ENCODE results near the gene TUBA3C. TPM values are rescaled to one million over a fixed set of nuclear protein-coding genes. Genes with fewer than 3 reads are reported as not detected.

Gene TUBA3C
- total and polyA plus RNA-seq, 2 donors from 2014 or later: not detected

DNA sequence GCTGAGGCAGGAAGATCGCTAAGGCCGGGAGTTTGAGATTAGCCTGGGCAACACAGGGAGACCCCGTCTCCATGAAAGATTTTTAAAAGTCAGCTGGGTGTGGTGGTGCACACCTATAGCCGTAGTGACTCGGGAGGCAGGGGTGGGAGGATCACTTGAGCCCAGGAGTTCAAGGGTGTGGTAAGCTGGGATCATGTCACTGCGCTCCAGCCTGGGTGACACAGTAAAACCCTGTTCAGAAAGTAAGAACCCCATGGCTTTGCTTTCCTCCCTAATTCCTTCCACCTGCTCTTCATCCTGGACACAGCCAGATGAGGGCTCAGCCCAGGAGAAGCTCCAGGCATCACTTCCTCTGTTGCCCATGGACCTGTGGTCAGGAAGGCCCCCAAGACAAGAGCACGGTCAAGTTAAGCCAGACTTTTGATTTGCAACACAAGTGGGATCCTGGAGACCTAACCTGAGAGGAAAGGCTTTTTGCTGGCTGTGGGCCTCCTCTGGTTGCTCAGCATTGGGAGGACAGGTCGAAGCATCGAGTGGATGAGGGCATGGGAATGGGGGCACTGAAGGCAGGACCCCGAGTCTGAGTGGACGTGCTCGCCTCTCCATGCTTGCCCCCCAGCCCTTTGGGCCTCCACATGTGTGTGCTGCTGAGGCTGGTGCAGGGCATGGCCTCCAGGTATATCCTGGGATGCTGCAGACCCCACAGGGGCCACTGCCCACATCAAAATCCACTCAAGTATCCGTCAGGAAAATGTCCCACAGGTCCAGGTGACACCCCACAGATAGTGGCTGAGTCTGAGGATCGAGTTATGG lies 25.4 kb downstream of the TUBA3C start:
- Histone ChIP-seq H3K27ac (ENCODE audit: low read depth in 2 of 2, low read length in 2 of 2) (no peak overlapping the region), H3K4me1 (ENCODE audit: control insufficient read depth in 2 of 3, insufficient read depth in 2 of 3, low read depth in 1 of 3, low read length in 3 of 3) (no peaks in the 10 kb centered on the region), H3K36me3 (ENCODE audit: control insufficient read depth in 2 of 3, insufficient read depth in 3 of 3, low read length in 3 of 3) (no peaks in the 10 kb centered on the region), H3K27me3 (ENCODE audit: control insufficient read depth, insufficient read depth, low read length) (no peaks in the 10 kb centered on the region), H3K4me3 (ENCODE audit: low read length in 3 of 3) (no peak overlapping the region), H3K9ac (ENCODE audit: low read length in 3 of 3) (no peak overlapping the region), H3K9me3 (ENCODE audit: control insufficient read depth in 2 of 3, insufficient read depth in 1 of 3, low read length in 3 of 3) (no peaks in the 10 kb centered on the region)
- no peak for DNase-seq
- TF ChIP-seq, protein P1, sequence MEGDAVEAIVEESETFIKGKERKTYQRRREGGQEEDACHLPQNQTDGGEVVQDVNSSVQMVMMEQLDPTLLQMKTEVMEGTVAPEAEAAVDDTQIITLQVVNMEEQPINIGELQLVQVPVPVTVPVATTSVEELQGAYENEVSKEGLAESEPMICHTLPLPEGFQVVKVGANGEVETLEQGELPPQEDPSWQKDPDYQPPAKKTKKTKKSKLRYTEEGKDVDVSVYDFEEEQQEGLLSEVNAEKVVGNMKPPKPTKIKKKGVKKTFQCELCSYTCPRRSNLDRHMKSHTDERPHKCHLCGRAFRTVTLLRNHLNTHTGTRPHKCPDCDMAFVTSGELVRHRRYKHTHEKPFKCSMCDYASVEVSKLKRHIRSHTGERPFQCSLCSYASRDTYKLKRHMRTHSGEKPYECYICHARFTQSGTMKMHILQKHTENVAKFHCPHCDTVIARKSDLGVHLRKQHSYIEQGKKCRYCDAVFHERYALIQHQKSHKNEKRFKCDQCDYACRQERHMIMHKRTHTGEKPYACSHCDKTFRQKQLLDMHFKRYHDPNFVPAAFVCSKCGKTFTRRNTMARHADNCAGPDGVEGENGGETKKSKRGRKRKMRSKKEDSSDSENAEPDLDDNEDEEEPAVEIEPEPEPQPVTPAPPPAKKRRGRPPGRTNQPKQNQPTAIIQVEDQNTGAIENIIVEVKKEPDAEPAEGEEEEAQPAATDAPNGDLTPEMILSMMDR (IDR thresholded peaks at IDR 0.05; ENCODE audit: borderline replicate concordance, extremely low read depth, insufficient read depth): no peak
- intact Hi-C loops (cut with DNase I): no loop called here
- no peak for FAIRE-seq

DNA sequence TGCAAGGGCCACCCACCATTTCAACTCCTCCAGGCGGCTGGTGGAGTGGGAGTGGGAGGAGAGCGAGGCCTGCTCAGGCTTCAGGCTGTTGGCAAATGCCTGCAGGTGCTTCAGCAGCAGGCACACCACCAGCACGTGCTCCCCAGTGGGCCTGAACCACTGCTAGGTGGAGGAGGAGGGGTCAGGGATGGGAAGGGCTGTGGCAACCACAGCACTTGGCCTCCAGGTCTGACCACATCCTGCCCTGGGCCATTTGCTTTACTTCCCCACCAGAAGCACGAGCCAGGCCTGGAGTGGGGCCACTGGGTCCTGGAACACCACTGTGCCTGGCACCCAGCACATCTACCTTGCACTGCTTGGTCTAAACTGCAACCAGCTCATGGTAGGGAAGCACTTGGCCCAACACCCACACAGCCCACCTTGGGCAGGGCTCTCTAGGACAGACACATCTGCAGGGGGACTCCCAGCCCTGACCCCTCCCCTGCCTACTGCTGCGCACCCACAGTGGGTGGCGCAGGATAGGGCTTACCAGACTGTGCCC lies 26.2 kb downstream of the TUBA3C start:
- intact Hi-C loops (cut with DNase I): no loop called here
- Histone ChIP-seq H3K36me3 (ENCODE audit: control insufficient read depth in 2 of 3, insufficient read depth in 3 of 3, low read length in 3 of 3) (no peaks in the 10 kb centered on the region), H3K9ac (ENCODE audit: low read length in 3 of 3) (no peak overlapping the region), H3K4me3 (ENCODE audit: low read length in 3 of 3) (no peak overlapping the region), H3K4me1 (ENCODE audit: control insufficient read depth in 2 of 3, insufficient read depth in 2 of 3, low read depth in 1 of 3, low read length in 3 of 3) (peaks cover 0 to 3% (median 0%) of the 10 kb centered on the region in 3 donors), H3K9me3 (ENCODE audit: control insufficient read depth in 2 of 3, insufficient read depth in 1 of 3, low read length in 3 of 3) (no peaks in the 10 kb centered on the region), H3K27ac (ENCODE audit: low read depth in 2 of 2, low read length in 2 of 2) (no peak overlapping the region), H3K27me3 (ENCODE audit: control insufficient read depth, insufficient read depth, low read length) (no peaks in the 10 kb centered on the region)
- FAIRE-seq: no peak
- TF ChIP-seq, protein P1 (IDR thresholded peaks at IDR 0.05; ENCODE audit: borderline replicate concordance, extremely low read depth, insufficient read depth): no peak
- no peak for DNase-seq

DNA sequence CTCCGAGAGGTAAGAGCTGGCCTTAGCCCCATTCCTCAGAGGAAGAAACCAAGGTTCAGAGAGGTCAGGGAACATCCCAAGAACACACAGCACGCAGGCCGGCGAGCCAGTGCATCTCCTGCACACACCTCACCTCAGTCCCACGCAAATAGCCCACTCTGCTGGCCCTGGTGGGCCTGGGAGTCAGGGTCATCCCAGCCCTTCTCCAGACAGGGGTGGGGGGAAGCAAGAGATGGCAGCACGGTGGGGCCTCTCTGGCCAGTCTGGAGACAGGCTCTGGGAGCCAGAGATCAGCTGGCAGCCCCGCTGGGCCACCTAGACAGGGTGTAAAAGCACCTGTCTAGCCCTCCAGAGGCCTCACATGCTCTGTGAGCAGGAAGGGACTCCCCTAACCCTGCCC lies 26.8 kb downstream of the TUBA3C start:
- intact Hi-C loops (cut with DNase I): no loop called here
- TF ChIP-seq, protein P1 (IDR thresholded peaks at IDR 0.05; ENCODE audit: borderline replicate concordance, extremely low read depth, insufficient read depth): no peak
- DNase-seq (no peak), FAIRE-seq (no peak)
- no peaks in the 10 kb centered on the region for H3K27me3 ChIP-seq (ENCODE audit: control insufficient read depth, insufficient read depth, low read length)
- no peaks in the 10 kb centered on the region for H3K9me3 ChIP-seq (ENCODE audit: control insufficient read depth in 2 of 3, insufficient read depth in 1 of 3, low read length in 3 of 3)
- no peaks in the 10 kb centered on the region for H3K36me3 ChIP-seq (ENCODE audit: control insufficient read depth in 2 of 3, insufficient read depth in 3 of 3, low read length in 3 of 3)
- no peak overlapping the region for H3K9ac ChIP-seq (ENCODE audit: low read length in 3 of 3)
- peaks cover 0 to 5% (median 0%) of the 10 kb centered on the region in 3 donors for H3K4me1 ChIP-seq (ENCODE audit: control insufficient read depth in 2 of 3, insufficient read depth in 2 of 3, low read depth in 1 of 3, low read length in 3 of 3)
- H3K27ac ChIP-seq (ENCODE audit: low read depth in 2 of 2, low read length in 2 of 2): no peak overlapping the region
- no peak overlapping the region for H3K4me3 ChIP-seq (ENCODE audit: low read length in 3 of 3)

Data from kidney (tissue), 14 donors.